Measurements from ENCODE around the gene DDR1.

DDR1 gene

DNA sequence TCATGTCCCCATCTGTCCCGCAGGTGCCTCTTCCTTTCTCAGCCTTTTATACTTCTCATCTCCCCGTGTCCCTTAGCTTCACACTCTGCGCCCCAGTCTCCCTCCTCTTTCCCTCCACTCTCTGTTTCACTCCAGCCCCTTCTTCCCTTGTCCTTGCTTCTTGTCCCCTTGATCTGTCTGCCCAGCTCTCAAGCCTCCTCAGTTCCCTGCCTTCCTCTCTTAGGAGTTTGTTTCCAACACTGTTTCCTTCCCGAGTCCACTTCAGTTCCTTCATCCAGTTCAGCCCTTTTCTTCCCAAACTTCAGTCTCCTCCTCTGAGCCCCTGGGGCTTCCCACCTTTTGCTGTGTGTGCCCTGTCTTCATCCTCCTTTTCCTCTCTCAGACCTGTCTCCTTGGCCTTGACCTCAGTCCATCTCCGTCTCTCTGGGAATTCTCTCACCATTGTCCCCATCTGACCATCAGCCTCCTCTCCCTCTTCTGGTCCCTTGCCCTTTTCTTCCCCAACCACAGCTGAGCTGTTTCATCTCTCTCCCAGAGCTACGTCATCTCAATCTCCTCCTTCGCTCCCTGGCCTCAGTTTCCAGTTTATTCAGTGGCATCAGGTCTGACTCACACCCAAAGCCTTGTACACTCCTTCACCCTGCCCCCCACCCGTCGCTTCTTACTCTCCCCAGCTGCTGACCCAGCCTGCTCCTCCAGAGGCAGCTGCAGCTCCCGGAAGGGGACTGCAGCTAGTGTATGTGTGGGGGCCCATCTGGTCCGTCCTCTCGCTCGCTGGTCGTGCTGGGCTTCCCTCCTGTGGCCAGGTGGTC, 2.7 kb upstream of the DDR1 start:
- no peak for DNase-seq (ENCODE audit: low read depth in 2 of 2)

DNA sequence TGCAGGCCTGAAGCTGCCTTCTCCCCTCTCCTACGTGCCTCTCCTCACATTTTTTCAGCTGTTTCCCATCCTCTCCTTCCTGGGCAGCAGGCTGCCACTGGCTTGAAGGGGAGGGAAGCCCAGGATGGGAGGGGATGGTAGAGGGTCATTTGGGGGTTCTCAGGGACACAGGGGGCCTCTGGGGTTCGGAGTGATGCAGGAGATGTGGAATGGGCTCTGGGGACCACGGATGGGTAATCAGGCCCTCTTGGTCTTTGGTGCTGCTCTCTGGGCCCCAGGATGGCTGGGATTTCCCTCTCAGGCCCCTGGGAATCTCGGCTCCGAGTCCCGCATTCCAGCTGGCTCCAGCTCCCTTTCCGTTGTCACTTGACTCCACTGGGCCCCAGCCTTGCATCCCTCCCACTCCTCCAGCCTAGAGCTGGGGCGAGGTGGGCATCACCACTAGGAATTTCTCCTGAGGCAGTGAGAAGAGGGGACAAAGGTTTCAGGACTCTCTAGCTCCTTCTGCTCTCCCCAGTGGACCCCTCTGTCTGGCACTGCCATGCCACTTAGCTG, 2.0 kb upstream of the DDR1 start:
- DNase-seq (ENCODE audit: low read depth in 2 of 2), result no peak

DNA sequence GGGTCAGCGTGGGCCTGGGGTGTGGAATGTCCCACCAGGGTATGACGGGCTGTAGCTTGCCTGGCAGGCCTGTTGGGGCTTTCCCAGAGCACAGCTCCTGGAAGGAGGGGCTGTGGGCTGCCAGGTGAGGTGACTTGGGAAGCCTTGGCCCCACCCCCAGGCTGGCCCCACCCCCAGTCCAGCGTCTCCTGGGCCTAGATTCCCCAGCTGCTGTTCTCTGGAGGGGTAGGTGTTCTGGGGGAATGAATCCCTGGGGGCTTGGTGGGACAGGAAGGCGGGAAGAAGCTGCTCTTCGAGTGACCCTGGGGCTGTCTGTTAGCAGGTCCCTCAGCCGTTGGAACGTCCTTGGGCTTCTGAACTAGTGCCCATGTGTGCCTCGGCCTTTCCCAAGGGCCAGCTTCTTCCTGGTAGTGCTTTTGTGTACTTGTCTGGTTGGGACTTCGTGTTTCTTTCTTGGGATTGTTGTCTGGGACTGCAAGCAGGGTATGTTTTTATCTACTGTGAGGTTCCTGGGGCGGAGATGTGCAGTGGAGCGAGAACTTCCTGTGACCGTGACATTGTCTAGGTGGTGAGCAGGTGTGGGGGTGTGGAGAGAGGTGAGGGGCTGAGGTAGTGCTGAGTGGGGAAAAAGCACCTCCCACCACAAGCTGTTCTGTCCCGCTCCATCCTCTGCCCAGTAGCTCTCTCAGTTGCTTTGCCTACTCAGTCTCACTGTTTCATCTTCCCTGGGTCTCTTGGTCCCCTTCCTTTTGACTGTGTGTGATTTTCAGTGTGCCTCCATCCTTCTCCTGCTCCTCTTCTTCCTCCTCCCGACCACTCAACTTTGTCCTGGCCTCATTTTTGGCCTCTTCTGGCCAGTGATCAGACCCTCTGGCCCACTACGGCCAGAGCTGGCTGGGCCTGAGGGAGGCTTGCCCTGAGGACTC, 1.3 kb upstream of the DDR1 start:
- no peak for DNase-seq (ENCODE audit: low read depth in 2 of 2)

DNA sequence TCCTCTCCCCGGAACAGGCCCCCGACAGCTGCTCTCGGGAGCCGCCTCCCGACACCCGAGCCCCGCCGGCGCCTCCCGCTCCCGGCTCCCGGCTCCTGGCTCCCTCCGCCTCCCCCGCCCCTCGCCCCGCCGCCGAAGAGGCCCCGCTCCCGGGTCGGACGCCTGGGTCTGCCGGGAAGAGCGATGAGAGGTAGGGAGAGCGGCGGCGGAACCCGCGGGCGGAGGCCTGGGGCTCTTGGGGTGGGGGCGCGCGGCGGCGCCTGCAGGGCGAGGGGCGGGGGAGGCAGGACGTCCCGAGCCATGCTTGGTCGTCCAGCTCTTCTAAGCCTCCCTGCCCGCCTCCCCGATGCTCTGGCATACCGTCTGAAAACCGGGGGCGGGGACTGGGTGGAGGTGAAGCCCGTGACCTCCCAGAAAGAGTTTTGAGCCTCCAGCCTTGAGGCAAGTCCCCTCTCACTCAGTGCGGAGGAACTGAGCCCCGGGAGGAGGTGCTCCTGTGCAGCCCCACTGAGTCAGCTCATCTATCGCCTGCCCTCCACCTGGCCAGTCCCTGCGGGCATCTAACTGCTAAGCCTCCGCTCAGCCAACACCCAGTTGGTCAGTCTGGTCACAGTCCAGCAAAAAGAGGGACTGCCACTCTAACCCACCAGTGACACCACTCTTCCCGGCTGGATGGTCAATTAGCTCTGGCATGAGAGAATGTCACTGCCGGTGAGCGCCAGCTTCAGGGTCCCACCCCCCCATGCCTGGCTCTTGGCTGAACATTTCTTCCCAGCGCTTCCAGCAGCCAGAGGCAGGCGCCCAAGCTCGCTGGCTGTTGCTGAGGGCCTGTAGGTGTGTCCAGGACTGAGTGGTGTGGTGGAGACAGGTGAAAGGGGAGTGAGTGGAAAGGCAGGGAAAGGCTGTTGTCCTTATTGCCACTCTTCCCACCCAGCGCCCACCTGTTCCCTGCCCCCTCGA, 482 bp downstream of the DDR1 start:
- peak in 1 of 2 donors; percentile 36 for DNase-seq (ENCODE audit: low read depth in 2 of 2)

DNA sequence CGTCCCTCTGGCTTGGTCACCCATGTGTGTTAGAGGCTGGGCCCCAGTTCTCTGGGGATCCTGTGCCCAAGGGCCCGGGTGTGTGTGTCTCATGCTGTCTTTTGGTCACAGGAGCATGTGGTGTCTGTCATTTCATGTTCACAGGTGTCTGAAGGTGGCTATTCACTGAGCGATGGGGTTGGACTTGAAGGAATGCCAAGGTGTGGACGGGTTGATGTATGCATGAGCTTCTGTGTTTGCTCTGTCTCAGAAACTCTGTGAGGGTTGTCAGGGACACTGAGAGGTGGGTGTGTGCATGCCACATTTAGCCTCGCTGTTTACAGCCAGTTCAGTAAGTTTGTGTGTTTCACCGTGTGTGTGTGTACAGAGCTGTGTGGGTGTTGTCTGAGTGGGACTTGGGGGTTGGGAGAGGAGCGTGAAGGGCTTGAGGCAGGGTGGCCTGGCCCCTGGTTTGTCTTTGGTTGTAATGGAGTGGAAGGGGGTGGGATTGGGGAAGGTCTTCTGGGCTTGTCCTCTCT, 1.2 kb downstream of the DDR1 start:
- DNase-seq (ENCODE audit: low read depth in 2 of 2), result no peak

DNA sequence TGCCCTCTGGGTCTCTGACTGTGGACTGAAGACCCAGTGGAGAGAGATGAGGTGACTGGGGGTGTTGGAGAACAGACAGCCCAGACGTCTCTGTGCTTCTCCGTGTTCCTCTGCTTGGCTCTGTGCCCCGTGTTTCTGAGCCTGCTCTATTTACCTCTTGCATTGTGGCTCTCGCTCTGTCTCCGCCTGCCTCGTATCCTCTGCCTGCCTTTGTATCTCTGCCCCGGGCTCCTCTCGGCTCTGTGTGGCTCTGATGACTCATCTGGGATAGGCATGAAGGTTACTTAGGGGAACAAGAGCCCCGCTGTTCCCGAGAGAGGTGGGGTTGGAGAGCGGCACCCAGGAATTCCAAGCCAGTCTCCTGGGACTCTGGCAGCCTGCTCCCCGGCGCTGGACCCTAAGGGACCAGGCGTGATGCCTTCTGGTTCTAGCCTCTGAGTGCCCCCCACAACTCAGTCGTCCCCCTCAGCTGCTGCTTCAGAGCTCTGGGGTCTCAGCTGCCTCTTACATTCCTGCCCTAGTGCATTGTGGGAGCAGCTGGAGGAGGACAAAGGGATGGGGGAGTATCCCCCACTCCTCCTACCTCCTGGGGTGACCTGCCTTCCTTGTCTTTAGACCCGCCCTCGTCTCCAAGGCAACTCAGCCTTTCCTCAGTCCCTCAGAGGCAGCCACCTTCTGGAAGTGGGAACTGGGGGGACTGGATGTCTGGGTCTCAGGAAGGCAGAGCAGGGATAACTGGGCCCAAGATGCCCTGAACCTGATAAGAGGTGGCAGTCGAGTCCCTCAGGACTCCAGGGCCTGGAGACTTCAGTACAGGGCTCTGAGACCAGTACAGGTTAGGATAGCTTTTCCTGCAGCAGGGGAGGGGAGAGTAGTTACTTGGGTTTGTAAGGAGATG, 1.9 kb downstream of the DDR1 start:
- DNase-seq (ENCODE audit: low read depth in 2 of 2), result no peak

DNA sequence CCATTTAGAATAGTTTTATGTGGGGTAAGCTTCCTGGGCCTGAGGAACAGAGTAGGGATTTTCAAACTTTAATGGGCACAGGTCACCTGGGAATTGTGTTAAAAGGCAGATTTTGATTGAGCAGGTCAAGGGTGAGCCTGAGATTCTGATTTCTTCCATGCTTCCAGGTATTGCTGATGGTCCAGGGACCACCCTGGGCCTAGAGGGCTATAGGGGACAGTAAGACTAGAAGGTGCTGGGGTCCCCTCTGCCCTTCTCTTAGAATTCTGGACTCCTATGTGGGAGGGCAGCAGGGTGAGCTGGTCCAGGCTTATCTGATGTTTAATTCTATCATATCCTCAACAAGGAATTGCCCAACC, 2.6 kb downstream of the DDR1 start:
- DNase-seq (ENCODE audit: low read depth in 2 of 2), result no peak

DNA sequence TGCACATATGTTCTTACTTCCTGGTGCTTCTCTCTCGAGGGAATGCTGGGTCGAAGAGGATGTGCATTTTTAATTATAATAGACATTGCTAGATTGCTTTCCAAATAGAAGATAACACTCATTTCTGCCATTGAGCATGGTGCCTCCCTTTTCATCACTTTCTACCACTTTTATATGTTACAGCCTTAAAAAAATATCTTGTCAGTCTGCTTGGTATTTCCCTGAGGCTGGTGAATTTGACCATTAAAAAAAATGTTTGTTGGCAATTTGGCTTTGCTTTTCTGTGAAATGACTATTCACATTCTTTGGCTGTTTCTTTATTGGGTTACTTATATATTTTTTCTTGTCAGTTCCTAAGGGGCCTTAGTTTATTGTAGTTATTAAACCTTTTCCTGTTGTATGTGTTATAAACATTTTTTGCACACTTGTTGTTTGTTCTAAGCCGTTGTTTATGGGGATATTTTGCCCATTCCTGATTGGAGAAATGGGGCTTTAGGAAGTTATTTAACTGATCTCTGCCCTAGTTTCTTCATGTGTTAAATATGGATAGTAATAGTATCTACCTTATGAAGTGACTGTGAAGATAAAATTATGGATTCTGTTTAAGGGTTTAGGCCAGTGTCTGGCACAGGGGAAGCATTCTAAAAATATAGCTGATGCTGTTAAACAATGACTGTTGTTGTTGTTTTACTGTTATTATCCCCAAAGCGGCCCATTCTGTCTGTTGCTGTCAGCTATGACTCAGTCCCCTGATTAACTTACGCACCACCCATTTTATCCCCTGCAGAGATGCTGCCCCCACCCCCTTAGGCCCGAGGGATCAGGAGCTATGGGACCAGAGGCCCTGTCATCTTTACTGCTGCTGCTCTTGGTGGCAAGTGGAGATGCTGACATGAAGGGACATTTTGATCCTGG, 3.8 kb downstream of the DDR1 start:
- DNase-seq (ENCODE audit: low read depth in 2 of 2), result no peak

DNA sequence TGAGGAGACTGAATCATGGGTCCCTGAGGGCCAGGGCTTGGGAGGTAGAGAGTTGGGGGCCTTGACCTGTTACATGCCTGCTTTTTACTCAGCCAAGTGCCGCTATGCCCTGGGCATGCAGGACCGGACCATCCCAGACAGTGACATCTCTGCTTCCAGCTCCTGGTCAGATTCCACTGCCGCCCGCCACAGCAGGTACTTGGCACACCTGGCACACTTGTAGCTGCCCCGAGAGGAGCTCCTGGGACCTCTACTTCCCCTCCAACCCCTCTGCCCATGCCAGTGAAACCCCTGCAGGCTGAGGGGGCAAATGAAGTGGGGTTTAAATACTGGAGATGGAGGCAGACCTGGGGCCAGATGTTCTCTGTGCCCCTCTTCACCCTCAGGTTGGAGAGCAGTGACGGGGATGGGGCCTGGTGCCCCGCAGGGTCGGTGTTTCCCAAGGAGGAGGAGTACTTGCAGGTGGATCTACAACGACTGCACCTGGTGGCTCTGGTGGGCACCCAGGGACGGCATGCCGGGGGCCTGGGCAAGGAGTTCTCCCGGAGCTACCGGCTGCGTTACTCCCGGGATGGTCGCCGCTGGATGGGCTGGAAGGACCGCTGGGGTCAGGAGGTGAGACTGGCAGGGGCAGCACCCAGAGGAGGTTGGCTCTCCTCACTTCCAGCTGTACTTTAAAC, 4.6 kb downstream of the DDR1 start:
- DNase-seq (ENCODE audit: low read depth in 2 of 2), result no peak

DNA sequence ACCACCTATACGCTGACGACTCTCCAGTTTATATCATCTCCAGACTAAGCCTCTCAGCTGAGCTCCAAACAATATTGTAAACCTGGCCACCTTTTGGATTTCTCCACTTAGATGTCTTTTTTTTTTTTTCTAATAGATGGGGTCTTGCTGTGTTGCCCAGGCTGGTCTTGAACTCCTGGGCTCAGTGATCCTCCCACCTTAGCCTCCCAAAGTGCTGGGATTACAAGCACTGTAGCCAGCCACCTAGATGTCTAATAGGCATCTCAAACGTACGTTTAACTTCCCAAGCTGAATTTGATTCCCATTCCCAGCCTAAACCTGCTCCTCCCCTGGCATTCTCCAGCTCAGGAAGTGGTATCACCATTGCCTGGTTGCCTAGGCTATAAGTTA, 5.2 kb downstream of the DDR1 start:
- no peak for DNase-seq (ENCODE audit: low read depth in 2 of 2)

DNA sequence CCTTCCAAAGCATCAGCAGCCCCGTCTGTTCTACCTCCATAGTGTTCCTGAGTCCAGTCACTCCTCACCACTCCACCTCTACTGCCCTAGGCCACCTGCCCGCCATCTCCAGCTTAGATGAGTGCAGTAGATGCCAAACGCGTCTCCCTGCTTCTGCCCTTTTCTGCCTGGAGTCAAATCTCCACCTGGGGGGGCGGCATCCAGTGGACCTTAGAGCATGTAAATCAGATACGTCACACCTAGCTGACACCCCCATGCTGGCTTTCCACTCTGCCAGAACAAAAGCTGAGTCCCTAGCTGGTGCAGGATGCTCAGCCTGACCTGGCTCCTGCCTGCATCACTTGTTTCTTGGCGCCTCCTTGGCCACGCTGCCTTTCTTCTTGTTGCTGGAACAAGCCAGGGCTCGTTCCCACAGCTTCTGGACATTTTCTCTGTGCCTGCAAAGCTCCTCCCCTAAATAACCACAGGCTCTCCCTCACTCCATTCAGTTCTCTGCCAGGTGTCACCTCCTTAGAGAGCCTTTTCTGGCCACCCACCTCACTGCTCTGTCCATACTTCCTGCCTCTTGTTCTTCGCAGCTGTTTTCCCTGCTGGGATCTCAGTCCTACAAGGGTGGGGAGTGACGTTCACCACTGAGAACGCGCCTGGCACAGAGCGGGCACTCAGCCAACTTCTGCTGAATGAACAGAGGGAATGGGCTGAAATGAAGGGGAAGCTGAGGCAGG, 5.8 kb downstream of the DDR1 start:
- no peak for DNase-seq (ENCODE audit: low read depth in 2 of 2)

DNA sequence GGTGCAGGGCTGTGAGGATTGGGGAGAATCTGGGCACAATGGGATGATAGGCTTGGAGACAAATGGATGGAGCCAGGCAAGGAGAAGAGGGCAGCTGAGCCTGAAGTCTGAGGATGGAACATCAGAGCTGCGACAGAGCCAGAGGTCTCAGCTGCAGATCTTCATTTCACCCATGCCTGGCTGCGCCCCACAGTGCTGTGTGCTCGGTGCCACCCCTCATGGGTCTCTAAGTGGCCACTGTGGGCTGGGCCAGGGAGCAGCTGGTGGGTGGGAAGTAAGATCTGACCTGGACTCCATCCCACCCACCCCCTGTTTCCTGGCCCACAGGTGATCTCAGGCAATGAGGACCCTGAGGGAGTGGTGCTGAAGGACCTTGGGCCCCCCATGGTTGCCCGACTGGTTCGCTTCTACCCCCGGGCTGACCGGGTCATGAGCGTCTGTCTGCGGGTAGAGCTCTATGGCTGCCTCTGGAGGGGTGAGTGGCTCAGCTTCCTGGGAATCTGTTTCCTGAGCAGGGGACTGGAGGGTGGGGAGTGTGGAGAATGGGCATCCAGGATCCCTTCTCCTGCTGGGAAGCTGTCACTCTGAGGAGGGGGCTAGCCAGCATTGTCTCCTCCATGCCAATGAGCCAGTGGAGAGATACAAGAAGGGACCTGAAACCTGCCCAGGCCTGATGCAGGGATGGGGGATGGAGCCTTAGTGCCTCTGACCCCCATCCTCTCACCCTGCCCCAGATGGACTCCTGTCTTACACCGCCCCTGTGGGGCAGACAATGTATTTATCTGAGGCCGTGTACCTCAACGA, 6.5 kb downstream of the DDR1 start:
- no peak for DNase-seq (ENCODE audit: low read depth in 2 of 2)

DNA sequence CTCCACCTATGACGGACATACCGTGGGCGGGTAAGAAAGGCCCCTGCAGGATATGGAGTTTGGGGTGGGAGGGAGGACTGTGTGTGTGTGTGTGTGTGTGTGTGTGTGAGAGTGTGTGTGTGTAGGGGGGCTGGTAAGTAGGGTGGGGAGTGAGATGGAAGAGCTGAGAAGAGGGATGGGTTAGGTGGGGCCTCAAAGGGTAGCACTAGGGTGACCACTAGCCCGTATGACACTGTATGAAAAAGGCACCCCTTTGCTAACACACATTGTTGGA, 7.1 kb downstream of the DDR1 start:
- DNase-seq (ENCODE audit: low read depth in 2 of 2), result no peak

DNA sequence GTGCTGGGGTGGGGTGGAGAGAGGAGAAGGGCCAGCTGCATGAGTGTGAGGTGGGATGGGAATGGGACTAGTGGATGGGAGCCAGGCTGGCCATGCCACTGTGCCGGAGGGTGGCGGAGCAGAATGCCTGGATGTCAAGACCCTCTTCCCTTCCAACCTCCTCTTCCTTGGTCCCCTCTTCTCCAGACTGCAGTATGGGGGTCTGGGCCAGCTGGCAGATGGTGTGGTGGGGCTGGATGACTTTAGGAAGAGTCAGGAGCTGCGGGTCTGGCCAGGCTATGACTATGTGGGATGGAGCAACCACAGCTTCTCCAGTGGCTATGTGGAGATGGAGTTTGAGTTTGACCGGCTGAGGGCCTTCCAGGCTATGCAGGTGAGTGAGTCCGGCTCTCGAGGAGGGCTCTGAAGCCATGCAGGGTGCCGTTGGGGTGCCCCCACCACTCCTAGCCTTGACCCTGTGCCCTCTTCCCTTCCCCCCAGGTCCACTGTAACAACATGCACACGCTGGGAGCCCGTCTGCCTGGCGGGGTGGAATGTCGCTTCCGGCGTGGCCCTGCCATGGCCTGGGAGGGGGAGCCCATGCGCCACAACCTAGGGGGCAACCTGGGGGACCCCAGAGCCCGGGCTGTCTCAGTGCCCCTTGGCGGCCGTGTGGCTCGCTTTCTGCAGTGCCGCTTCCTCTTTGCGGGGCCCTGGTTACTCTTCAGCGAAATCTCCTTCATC, 7.7 kb downstream of the DDR1 start:
- DNase-seq (ENCODE audit: low read depth in 2 of 2), result no peak

DNA sequence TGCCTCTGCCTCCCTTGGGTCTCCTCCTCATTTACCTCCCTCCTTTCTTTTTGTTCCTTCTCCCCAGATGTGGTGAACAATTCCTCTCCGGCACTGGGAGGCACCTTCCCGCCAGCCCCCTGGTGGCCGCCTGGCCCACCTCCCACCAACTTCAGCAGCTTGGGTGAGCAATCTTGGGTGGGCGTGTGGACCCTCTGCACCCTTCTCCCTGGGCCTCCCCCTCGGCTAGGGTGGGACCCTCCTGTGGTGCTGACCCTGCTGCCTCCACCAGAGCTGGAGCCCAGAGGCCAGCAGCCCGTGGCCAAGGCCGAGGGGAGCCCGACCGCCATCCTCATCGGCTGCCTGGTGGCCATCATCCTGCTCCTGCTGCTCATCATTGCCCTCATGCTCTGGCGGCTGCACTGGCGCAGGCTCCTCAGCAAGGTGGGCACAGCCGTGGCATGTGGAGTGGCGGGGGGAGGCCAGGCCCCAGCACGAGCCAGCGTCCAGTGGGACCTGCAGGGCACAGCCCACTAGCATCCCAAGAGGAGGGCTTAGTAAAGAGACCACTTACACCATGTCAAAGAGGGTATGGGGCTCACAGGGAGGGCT, 8.8 kb downstream of the DDR1 start:
- no peak for DNase-seq (ENCODE audit: low read depth in 2 of 2)

DNA sequence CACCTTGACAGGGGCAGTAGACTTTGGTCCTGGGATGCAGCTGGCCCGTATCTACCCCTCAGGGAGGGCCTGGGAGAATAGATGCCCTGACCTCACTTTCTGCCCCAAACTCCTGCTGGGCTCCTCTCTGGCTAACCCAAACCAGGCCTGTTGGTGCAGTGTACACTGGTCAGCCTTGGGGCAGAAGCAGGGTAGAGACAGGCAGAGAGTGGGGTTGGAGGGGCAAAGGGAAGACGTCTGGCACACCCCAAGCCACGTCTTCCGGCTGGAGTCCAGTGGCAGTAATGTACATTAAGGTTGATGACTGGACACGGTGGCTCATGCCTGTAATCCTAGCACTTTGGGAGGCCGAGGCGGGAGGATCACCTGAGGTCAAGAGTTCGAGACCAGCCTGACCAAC, 9.3 kb downstream of the DDR1 start:
- no peak for DNase-seq (ENCODE audit: low read depth in 2 of 2)

All from stimulated activated CD8-positive, alpha-beta memory T cell treated with anti-CD3 and anti-CD28 coated beads, Interleukin-15, amount 100 ng/mL, for 48 hours (primary cell).